Stromal cell of bone marrow (primary cell): ENCODE data around the gene RAB10.
A peak's percentile ranks its signal among the peaks of the same experiment; 100 is the strongest.
"Not testable (repeated sequence)": the region's sequence is repeated elsewhere in the genome, so short reads cannot be mapped to it uniquely, and the experiment has no call there.

Source experiments
- DNase-seq: peaks from one replicate; pipeline ENCODE4 v3.0.0-alpha.2; 2012; ENCODE audit warnings: low read depth

Gene RAB10

GRCh38 chr2:26016012-26016705 is 17.7 kb upstream of the RAB10 start:
- DNase-seq: no peak

- DNase-seq: not testable (repeated sequence)
These were observed 17.2 kb upstream of the RAB10 start for GRCh38 chr2:26016706-26017045.

- no peak for DNase-seq
These were observed 16.3 kb upstream of the RAB10 start for GRCh38 chr2:26017464-26018183.

GRCh38 chr2:26018184-26019055 is 15.5 kb upstream of the RAB10 start:
- peak; percentile 89 for DNase-seq

- no peak for DNase-seq
These were observed 13.6 kb upstream of the RAB10 start for GRCh38 chr2:26020231-26020640.

- DNase-seq: no peak
These were observed 9.6 kb upstream of the RAB10 start for GRCh38 chr2:26024260-26024659.

- DNase-seq: no peak
These were observed 8.4 kb upstream of the RAB10 start for GRCh38 chr2:26025509-26025908.

GRCh38 chr2:26028083-26028482 is 5.8 kb upstream of the RAB10 start:
- DNase-seq: not testable (repeated sequence)

- DNase-seq: not testable (repeated sequence)
These were observed 1.2 kb upstream of the RAB10 start for GRCh38 chr2:26032586-26033269.

GRCh38 chr2:26033270-26033817 is 540 bp upstream of the RAB10 start:
- DNase-seq: peak; percentile 72

- no peak for DNase-seq
These were observed 731 bp downstream of the RAB10 start for GRCh38 chr2:26034637-26034992.

GRCh38 chr2:26035090-26035743 is 1.3 kb downstream of the RAB10 start:
- DNase-seq: no peak

GRCh38 chr2:26039603-26040323 is 5.9 kb downstream of the RAB10 start:
- no peak for DNase-seq

GRCh38 chr2:26043109-26043508 is 9.2 kb downstream of the RAB10 start:
- DNase-seq: no peak

- peak; percentile 31 for DNase-seq
These were observed 10.2 kb downstream of the RAB10 start for GRCh38 chr2:26043862-26044696.

- no peak for DNase-seq
These were observed 14.9 kb downstream of the RAB10 start for GRCh38 chr2:26048791-26049190.

- no peak for DNase-seq
These were observed 15.8 kb downstream of the RAB10 start for GRCh38 chr2:26049641-26050040.

GRCh38 chr2:26052740-26053139 is 18.9 kb downstream of the RAB10 start:
- DNase-seq: no peak

- no peak for DNase-seq
These were observed 20.9 kb downstream of the RAB10 start for GRCh38 chr2:26054598-26055348.
